Measurements from ENCODE around the gene VMAC. TPM values are rescaled to one million over a fixed set of nuclear protein-coding genes. Genes with fewer than 3 reads are reported as not detected.

Gene VMAC
- total and polyA plus RNA-seq, 2 of the 8 experiments (the other 6 are each of a cell fraction or from before 2014, with no cell fraction given): 1.3 to 2.2 TPM

GRCh38 chr19:5857203-5858081 is 47.2 kb upstream of the VMAC start (continued):
- no peak for TF ChIP-seq CTCF (IDR thresholded peaks at IDR 0.05; ENCODE audit: control extremely low read depth in 1 of 3, insufficient read depth in 1 of 3, low read depth in 1 of 3, low read length in 3 of 3)
- TF ChIP-seq BACH1 (IDR thresholded peaks at IDR 0.05; ENCODE audit: low read length): no peak
- no peak for TF ChIP-seq POLR2AphosphoS5 (IDR thresholded peaks at IDR 0.05; ENCODE audit: low read depth, low read length)
- no peak for TF ChIP-seq POLR2A (IDR thresholded peaks at IDR 0.05; ENCODE audit: control extremely low read depth in 1 of 2, low read depth in 2 of 2, low read length in 2 of 2)
- TF ChIP-seq RXRA (IDR thresholded peaks at IDR 0.05; ENCODE audit: insufficient read depth, low read depth, low read length): no peak
- TF ChIP-seq CBX5 (IDR thresholded peaks at IDR 0.05; ENCODE audit: low read depth, low read length): no peak
- no peak for TF ChIP-seq MAFK (IDR thresholded peaks at IDR 0.05; ENCODE audit: low read depth, low read length)
- TF ChIP-seq ATF2 (IDR thresholded peaks at IDR 0.05; ENCODE audit: low read length): no peak
- TF ChIP-seq TAF7 (optimal IDR thresholded peaks at IDR 0.05; ENCODE audit: borderline replicate concordance, low read depth, low read length): no peak
- TF ChIP-seq TBP (IDR thresholded peaks at IDR 0.05; ENCODE audit: low read depth, low read length): no peak
- TF ChIP-seq E2F6 (IDR thresholded peaks at IDR 0.05): no peak
